A172 (cell line): Measurements from ENCODE around the gene MICU1. TPM values are rescaled to one million over a fixed set of nuclear protein-coding genes. Genes with fewer than 3 reads are reported as not detected.
"Not testable (repeated sequence)": the region's sequence is repeated elsewhere in the genome, so short reads cannot be mapped to it uniquely, and the experiment has no call there.

Experiments used
- DNase-seq: peaks from one replicate; pipeline ENCODE4 v3.0.0-alpha.2; 2015; ENCODE audit warnings: low spot score
- total RNA-seq: library from RNA; depleted of rRNA; stranded (reverse); fragments of >200 nt; shearing (Covaris generic); gene quantifications from 2 replicates; pipeline ENCODE4 v1.2.3, GENCODE V29; 2014

The MICU1 gene
- total RNA-seq, 1 experiment from 2014 or later, result 85.2 TPM

GRCh38 chr10:72563327-72563932 lies 62.4 kb downstream of the MICU1 start:
- no peak for DNase-seq

- no peak for DNase-seq
Observed at GRCh38 chr10:72561745-72562166, 64.1 kb downstream of the MICU1 start.

- peak; percentile 15 for DNase-seq
Observed at GRCh38 chr10:72557362-72557761, 68.5 kb downstream of the MICU1 start.

GRCh38 chr10:72552857-72553256 lies 73.0 kb downstream of the MICU1 start:
- DNase-seq, result no peak

- DNase-seq, result no peak
Observed at GRCh38 chr10:72550239-72550638, 75.6 kb downstream of the MICU1 start.

GRCh38 chr10:72545546-72545945 lies 80.3 kb downstream of the MICU1 start:
- no peak for DNase-seq

- not testable (repeated sequence) for DNase-seq
Observed at GRCh38 chr10:72543855-72544254, 82.0 kb downstream of the MICU1 start.

GRCh38 chr10:72542396-72542815 lies 83.5 kb downstream of the MICU1 start:
- no peak for DNase-seq

GRCh38 chr10:72541337-72541736 lies 84.5 kb downstream of the MICU1 start:
- DNase-seq, result no peak

GRCh38 chr10:72540193-72540807 lies 85.6 kb downstream of the MICU1 start:
- no peak for DNase-seq

- DNase-seq, result no peak
Observed at GRCh38 chr10:72539137-72539536, 86.7 kb downstream of the MICU1 start.

- no peak for DNase-seq
Observed at GRCh38 chr10:72525689-72526088, 100.2 kb downstream of the MICU1 start.

- peak; percentile 23 for DNase-seq
Observed at GRCh38 chr10:72525277-72525676, 100.6 kb downstream of the MICU1 start.

- DNase-seq, result no peak
Observed at GRCh38 chr10:72524489-72524888, 101.4 kb downstream of the MICU1 start.

GRCh38 chr10:72523932-72524396 lies 101.9 kb downstream of the MICU1 start:
- no peak for DNase-seq

- DNase-seq, result no peak
Observed at GRCh38 chr10:72523062-72523461, 102.8 kb downstream of the MICU1 start.

- no peak for DNase-seq
Observed at GRCh38 chr10:72517244-72517643, 108.6 kb downstream of the MICU1 start.

GRCh38 chr10:72515455-72515854 lies 110.4 kb downstream of the MICU1 start:
- DNase-seq, result no peak

- no peak for DNase-seq
Observed at GRCh38 chr10:72513910-72514309, 112.0 kb downstream of the MICU1 start.

- no peak for DNase-seq
Observed at GRCh38 chr10:72511459-72511858, 114.4 kb downstream of the MICU1 start.

- no peak for DNase-seq
Observed at GRCh38 chr10:72509941-72510340, 115.9 kb downstream of the MICU1 start.

GRCh38 chr10:72509206-72509799 lies 116.6 kb downstream of the MICU1 start:
- no peak for DNase-seq

- no peak for DNase-seq
Observed at GRCh38 chr10:72508033-72508432, 117.8 kb downstream of the MICU1 start.
